Measurements from ENCODE around the gene TRPM3. TPM values are rescaled to one million over a fixed set of nuclear protein-coding genes. Genes with fewer than 3 reads are reported as not detected.

The TRPM3 gene
- total and polyA plus RNA-seq, 2 donors (not counting 1 experiment from before 2014, with no cell fraction given): not detected

DNA sequence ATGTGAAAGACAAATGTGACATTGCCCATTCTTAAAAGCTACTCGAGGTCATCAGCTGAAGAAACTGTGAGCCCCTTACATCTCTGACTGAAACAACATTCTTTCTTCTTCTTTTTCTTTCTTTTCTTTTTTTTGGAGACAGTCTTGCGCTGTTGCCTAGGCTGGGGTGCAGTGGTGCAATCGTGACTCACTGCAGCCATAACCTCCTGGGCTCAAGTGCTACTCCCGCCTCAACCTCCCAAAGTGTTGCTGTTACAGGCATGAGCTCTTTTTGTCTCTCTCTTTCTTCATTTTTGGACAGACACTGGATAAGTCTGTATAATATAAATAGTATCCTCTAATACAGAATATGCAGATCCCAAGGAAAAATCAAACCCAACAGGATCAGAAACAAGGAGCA is 443.3 kb downstream of the TRPM3 start:
- H3K4me3 Mint-ChIP-seq: no peak overlapping the region
- no peak overlapping the region for H2AFZ ChIP-seq (ENCODE audit: insufficient read depth, low read depth, low read length, poor library complexity, severe bottlenecking)
- no peaks in the 10 kb centered on the region for H3K9me3 Mint-ChIP-seq (ENCODE audit: insufficient read depth)
- no peak overlapping the region for H3K4me3 ChIP-seq (ENCODE audit: control extremely low read depth in 1 of 5, extremely low read depth in 1 of 5, insufficient read depth in 1 of 5, low read depth in 2 of 5, low read length in 4 of 5)
- intact Hi-C loops (cut with micrococcal nuclease): no loop called here
- H3K36me3 ChIP-seq (replicated peaks in 1 of 2; ENCODE audit: control extremely low read depth in 1 of 2, control insufficient read depth in 1 of 2, extremely low read depth in 1 of 2, insufficient read depth in 2 of 2, low read length in 1 of 2): no peaks in the 10 kb centered on the region
- H3K9me3 ChIP-seq (ENCODE audit: control extremely low read depth in 1 of 3, control insufficient read depth in 2 of 3, insufficient read depth in 1 of 3, low read length in 2 of 3): no peaks in the 10 kb centered on the region
- H3K79me2 ChIP-seq (ENCODE audit: control insufficient read depth, insufficient read depth, low read length): no peaks in the 10 kb centered on the region
- TF ChIP-seq, protein P1, sequence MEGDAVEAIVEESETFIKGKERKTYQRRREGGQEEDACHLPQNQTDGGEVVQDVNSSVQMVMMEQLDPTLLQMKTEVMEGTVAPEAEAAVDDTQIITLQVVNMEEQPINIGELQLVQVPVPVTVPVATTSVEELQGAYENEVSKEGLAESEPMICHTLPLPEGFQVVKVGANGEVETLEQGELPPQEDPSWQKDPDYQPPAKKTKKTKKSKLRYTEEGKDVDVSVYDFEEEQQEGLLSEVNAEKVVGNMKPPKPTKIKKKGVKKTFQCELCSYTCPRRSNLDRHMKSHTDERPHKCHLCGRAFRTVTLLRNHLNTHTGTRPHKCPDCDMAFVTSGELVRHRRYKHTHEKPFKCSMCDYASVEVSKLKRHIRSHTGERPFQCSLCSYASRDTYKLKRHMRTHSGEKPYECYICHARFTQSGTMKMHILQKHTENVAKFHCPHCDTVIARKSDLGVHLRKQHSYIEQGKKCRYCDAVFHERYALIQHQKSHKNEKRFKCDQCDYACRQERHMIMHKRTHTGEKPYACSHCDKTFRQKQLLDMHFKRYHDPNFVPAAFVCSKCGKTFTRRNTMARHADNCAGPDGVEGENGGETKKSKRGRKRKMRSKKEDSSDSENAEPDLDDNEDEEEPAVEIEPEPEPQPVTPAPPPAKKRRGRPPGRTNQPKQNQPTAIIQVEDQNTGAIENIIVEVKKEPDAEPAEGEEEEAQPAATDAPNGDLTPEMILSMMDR (IDR thresholded peaks at IDR 0.05): no peak
- no peak for TF ChIP-seq EZH2 (IDR thresholded peaks at IDR 0.05; ENCODE audit: borderline replicate concordance, insufficient read depth, low read depth, low read length, poor library complexity, severe bottlenecking)
- no peak overlapping the region for H3K4me2 ChIP-seq (replicated peaks; ENCODE audit: low read depth, low read length, poor library complexity, severe bottlenecking)
- H3K9ac ChIP-seq (ENCODE audit: low read length): no peak overlapping the region
- CTCF ChIA-PET: no interaction called here
- 83% methylated on average over 4 of the region's 4 CpGs for WGBS (ENCODE audit: insufficient coverage)
- no peak overlapping the region for H3K27ac ChIP-seq (ENCODE audit: low read length in 2 of 2)
- H3K4me1 Mint-ChIP-seq: no peaks in the 10 kb centered on the region
- no peak overlapping the region for H3K27ac Mint-ChIP-seq
- peaks cover 0 to 3% (median 0%) of the 10 kb centered on the region in 4 experiments for H3K27me3 ChIP-seq (replicated peaks in 1 of 4; ENCODE audit: control extremely low read depth in 1 of 4, control insufficient read depth in 3 of 4, insufficient read depth in 4 of 4, low read length in 3 of 4)
- no peak for DNase-seq
- no peaks in the 10 kb centered on the region for H3K4me1 ChIP-seq (ENCODE audit: control insufficient read depth in 2 of 2, insufficient read depth in 2 of 2, low read length in 2 of 2)
- H3K27me3 Mint-ChIP-seq: no peaks in the 10 kb centered on the region
- H4K20me1 ChIP-seq (ENCODE audit: control insufficient read depth, insufficient read depth, low read length, poor library complexity, severe bottlenecking): no peaks in the 10 kb centered on the region
- POLR2A ChIA-PET: no interaction called here
- no peak for ATAC-seq (ENCODE audit: low read depth)

DNA sequence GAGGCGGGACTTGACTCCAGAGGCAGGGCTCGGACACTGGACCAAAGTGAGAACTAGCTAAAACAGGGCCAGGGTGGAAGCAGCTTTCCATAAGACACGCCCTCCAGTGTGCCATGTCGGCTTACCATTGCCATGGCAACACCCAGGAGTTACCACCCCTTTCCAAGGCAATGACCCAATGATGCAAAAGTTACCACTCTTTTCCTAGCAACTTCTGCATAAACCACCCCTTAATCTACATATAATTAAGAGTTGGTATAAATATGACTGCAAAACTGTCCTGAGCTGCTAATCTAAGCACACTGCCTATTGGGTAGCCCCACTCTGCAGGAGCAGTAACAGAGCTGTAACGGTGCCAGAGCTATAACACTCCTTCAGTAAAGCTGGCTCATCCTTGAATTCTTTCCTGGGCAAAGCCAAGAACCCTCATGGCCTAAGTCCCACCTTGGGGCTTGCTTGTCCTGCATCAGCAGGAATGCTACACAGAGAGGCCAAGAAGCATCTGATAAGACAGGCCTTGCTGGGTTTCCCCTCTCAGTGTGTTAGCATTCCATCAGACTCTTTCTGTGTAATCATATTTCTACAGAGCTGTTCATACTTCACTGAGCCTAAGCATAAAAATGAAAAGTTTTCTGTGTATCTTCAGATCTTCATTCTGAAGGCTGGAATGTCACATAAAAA is 444.2 kb downstream of the TRPM3 start:
- ChIA-PET CTCF (interaction anchor here (0.6 to 0.7 kb wide), 2 partner anchors 138 to 220 kb away, joined by 4 read pairs; no protein-coding TSS in a partner anchor), POLR2A (no interaction called here)
- H3K27me3 Mint-ChIP-seq: peaks cover 3% of the 10 kb centered on the region
- no peaks in the 10 kb centered on the region for H3K4me1 Mint-ChIP-seq
- Histone ChIP-seq H3K27ac (ENCODE audit: low read length in 2 of 2) (no peak overlapping the region), H3K4me3 (ENCODE audit: control extremely low read depth in 1 of 5, extremely low read depth in 1 of 5, insufficient read depth in 1 of 5, low read depth in 2 of 5, low read length in 4 of 5) (no peak overlapping the region), H2AFZ (ENCODE audit: insufficient read depth, low read depth, low read length, poor library complexity, severe bottlenecking) (no peak overlapping the region), H3K27me3 (replicated peaks in 1 of 4; ENCODE audit: control extremely low read depth in 1 of 4, control insufficient read depth in 3 of 4, insufficient read depth in 4 of 4, low read length in 3 of 4) (peaks cover 0 to 3% (median 0%) of the 10 kb centered on the region in 4 experiments), H3K36me3 (replicated peaks in 1 of 2; ENCODE audit: control extremely low read depth in 1 of 2, control insufficient read depth in 1 of 2, extremely low read depth in 1 of 2, insufficient read depth in 2 of 2, low read length in 1 of 2) (no peaks in the 10 kb centered on the region), H3K79me2 (ENCODE audit: control insufficient read depth, insufficient read depth, low read length) (no peaks in the 10 kb centered on the region), H3K9ac (ENCODE audit: low read length) (no peak overlapping the region), H3K9me3 (ENCODE audit: control extremely low read depth in 1 of 3, control insufficient read depth in 2 of 3, insufficient read depth in 1 of 3, low read length in 2 of 3) (no peaks in the 10 kb centered on the region), H3K4me2 (replicated peaks; ENCODE audit: low read depth, low read length, poor library complexity, severe bottlenecking) (no peak overlapping the region), H4K20me1 (ENCODE audit: control insufficient read depth, insufficient read depth, low read length, poor library complexity, severe bottlenecking) (no peaks in the 10 kb centered on the region), H3K4me1 (ENCODE audit: control insufficient read depth in 2 of 2, insufficient read depth in 2 of 2, low read length in 2 of 2) (no peaks in the 10 kb centered on the region)
- H3K27ac Mint-ChIP-seq: no peak overlapping the region
- no peak for DNase-seq
- TF ChIP-seq, protein P1 (IDR thresholded peaks at IDR 0.05): no peak
- no peak for TF ChIP-seq EZH2 (IDR thresholded peaks at IDR 0.05; ENCODE audit: borderline replicate concordance, insufficient read depth, low read depth, low read length, poor library complexity, severe bottlenecking)
- intact Hi-C loops (cut with micrococcal nuclease): no loop called here
- H3K4me3 Mint-ChIP-seq: no peak overlapping the region
- no peaks in the 10 kb centered on the region for H3K9me3 Mint-ChIP-seq (ENCODE audit: insufficient read depth)
- no peak for ATAC-seq (ENCODE audit: low read depth)
- WGBS (ENCODE audit: insufficient coverage): 86% methylated on average over 5 of the region's 5 CpGs
